WI38 (cell line): ENCODE measurements around the gene AKAP5.

ENCODE experiments used
- H3K4me3 ChIP-seq: 2 replicates; pipeline ENCODE4 v1.5.1; 2011; ENCODE audit warnings: low read depth, mild to moderate bottlenecking, control low read depth, low read length
- TF ChIP-seq, protein P1 (sequence below): IDR thresholded peaks from 2 replicates; pipeline ENCODE4 v1.5.1; 2012; ENCODE audit warnings: low read depth, mild to moderate bottlenecking, control low read depth, low read length

Gene AKAP5

DNA sequence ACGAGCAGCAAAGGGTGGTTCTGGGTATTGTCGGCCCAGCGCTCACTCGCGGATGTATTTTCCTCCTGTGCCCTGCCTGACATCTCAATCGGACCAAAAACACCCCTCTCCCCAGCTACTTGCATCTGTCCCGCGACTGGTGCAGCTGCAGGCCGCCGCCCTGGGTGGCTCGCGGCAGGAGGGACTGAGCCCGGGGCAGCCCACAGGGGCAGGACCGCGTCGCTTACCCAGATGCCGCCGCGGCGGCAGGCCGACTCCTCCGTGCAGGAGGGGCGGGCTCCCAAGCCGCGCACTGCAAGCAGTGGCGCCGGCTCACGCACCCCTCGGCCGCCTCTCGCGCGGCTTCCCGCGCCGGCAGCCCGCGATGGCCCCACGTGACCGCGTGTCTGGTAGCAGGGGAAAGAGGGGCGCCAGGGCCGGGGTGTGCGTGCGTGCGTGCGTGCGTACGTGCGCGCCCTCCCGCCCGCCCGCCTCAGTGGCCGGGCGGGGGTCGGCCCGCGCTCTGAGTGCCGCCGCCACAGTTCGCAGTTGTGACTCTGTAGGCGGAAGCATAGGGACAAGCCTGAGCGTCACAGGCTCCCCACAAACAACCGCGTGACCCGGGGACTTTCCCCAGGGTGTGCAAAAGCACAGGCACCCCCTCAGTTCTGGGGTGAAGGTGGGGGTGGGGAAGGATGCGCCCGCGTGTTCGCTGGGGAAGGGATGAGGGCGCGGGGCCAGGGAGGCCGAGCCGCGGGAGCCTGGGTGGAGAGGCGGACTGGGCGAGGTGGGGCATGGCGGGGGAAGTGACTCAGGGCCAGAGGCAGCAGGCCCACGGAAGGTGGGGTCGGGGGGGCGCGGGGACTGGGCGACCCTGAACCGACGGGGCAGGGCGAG, 38.4 kb downstream of the AKAP5 start, which contains the start of gene ZBTB25:
ZBTB25 (minus strand) TSS at position 405 of the 876 bp plus-strand sequence. CDS start 13,305 bp downstream, outside the sequence.
- H3K4me3 ChIP-seq: peak within 1 kb of the TSS; percentile 72
- TF ChIP-seq, protein P1, sequence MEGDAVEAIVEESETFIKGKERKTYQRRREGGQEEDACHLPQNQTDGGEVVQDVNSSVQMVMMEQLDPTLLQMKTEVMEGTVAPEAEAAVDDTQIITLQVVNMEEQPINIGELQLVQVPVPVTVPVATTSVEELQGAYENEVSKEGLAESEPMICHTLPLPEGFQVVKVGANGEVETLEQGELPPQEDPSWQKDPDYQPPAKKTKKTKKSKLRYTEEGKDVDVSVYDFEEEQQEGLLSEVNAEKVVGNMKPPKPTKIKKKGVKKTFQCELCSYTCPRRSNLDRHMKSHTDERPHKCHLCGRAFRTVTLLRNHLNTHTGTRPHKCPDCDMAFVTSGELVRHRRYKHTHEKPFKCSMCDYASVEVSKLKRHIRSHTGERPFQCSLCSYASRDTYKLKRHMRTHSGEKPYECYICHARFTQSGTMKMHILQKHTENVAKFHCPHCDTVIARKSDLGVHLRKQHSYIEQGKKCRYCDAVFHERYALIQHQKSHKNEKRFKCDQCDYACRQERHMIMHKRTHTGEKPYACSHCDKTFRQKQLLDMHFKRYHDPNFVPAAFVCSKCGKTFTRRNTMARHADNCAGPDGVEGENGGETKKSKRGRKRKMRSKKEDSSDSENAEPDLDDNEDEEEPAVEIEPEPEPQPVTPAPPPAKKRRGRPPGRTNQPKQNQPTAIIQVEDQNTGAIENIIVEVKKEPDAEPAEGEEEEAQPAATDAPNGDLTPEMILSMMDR: no peak

DNA sequence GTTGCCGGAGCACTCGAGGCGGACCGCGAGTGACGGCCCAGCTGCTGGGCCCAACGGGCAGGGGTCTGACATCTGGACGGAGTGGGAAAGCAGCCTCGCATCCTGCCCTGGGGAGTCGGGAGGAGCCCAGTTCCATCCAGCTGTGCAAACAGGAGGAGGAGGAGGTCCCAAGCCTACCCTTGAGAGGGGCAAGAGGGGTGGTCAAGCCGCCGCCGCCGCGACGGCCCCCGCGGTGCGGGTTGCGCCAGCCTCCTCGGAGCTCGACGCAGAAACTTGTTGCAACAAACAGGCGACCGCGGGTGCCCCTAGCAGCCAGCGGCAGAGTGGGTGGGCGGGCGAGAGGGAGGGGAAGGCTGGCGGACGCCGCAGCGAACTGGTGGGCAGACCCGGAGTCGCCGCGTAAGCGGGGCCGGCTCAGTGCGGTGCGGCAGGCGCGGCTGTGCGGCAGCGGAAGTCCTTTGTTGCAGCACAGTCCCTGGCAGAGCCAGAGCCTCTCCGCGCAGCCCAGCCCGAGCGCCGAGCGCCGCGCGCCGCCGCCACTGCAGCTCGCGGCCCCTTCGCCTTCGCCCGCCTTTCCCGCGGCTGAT, 39.1 kb downstream of the AKAP5 start, which contains the start of gene ZBTB1:
ZBTB1 (plus strand) TSS at position 461 of the 587 bp plus-strand sequence. CDS start 16,735 bp downstream, outside the sequence.
- H3K4me3 ChIP-seq: peak within 1 kb of the TSS; percentile 72
- TF ChIP-seq, protein P1: no peak

DNA sequence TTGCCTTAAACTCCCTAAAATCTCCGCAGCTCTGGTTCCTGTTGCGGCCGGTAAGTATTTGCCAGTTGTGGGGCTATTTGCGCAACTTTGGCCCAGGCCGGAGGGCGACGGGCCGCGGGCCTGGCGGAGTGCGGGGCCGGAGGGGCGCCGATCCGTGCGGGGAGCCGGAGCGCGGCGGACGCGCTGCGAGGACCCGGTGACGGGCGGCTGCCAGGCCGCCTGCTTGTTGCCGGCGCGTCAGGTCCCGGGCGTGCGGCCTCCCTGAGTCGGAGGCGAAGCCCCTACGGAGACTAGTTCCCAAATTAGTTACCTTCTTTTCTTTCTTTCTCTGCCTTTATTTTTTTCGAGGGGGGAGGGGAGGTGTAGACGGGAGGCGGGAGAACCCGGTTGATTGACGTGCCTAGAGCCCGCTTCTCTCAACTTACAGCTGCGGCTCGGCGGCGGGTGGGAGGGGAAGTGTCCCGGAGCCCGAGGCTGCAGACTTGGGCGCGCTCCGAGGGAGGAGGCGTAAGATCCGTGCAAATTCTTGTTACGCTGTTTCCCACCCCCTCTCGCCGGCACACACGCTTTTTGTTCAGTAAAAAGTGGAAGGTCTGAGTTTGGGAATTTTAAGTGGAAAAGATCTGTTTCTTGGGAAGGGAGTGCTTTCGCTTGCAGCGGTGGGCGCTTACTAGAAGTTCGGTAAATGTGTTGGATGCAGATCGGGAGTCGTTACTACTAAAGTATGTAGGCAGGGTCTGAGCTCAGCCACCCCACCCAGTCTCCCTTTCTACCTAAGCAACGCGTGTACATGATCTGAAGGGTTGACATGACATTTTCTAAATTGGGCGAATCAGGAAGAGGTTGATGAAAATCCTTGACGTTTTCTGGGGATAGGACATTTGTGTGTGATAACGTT, 39.8 kb downstream of the AKAP5 start:
- TF ChIP-seq, protein P1: no peak
- H3K4me3 ChIP-seq: peak overlapping the region; percentile 72

DNA sequence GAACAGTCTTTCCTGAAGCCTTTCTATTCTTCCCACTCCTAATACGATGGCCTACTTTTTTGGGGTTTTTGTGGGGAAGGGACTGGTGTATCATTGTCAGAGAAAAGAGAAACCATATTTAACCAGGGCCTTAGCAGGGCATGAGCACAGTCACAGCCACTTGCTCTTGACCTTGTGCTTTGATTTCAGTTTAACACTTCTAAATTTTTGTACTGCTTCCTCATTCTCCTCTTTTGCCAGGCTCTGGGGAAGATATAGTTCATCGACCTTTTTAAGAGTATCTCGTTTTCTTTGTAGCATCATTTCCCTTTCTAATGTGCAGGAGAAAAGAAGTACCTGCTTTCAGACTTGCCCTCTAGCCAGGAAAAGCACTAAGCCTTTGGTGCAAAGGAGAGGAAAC, 41.4 kb downstream of the AKAP5 start:
- H3K4me3 ChIP-seq: peak overlapping the region; percentile 72
- TF ChIP-seq, protein P1: no peak

DNA sequence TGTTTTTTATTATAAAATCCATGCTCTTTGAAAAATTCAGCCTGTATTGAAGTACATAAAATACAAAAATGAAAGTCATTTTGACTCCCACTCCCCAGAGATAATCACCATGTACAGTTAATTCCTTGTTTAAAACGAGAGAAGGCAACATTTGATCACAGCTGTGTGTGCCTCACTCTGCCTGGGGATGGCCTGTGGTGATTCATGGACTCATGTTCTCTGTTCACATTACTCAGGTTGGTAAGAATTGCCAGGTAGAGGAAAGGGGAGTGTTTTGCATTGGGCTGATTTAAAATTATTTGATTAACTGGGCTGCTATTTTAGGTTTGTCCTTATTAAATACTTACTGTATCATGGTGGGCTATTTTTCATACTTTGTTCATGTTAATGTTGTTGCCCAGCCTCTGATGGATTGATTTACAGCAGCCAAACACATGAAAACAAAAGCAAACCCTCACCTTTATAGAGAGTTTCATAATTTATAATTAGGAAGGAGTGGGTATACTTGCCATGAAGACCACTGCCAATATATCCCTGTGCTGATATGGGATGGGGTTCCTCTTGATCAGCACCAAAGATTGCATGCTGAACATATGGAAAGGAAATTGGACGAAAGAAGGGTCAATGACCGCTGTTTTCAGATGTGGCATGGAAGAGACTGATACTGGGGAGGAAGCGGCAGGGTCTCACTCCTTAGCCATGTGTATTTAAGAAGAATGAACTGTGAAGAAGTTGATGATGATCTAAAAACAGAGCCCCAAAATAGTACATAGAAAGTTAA, 42.3 kb downstream of the AKAP5 start:
- TF ChIP-seq, protein P1: no peak
- H3K4me3 ChIP-seq: peak overlapping the region; percentile 72

DNA sequence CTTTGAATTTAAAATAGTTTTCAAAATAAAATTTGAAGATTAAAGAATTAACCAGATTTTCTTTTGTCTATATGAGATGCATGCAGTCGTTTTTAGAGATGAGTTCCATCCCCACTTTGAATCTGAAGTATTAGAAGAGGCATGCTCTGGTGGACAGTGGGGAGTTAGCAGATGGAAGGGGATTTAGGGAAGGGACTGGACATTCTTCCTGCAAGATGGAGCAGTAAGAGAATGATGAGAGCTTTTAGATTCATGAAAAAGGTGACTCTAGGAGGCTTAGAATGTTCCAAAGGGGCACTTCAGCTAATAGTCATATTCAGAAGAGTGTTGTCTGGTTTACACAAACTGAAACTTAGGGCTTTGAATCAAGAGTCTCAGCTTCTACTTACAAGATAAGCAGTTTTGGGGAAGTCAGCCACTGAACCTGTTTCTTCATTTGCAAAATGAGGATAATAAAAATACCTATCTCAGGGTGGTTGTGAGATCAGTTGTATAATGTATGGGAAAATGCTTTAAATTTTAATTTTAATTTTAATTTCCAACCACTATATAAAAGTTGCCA, 43.0 kb downstream of the AKAP5 start:
- no peak overlapping the region for H3K4me3 ChIP-seq
- TF ChIP-seq, protein P1: no peak
